ENCODE results near the gene AHDC1. TPM values are rescaled to one million over a fixed set of nuclear protein-coding genes. Genes with fewer than 3 reads are reported as not detected.
A peak's percentile ranks its signal among the peaks of the same experiment; 100 is the strongest.

AHDC1 gene
- total RNA-seq, 1 experiment from 2014 or later, result 49.0 TPM

DNA sequence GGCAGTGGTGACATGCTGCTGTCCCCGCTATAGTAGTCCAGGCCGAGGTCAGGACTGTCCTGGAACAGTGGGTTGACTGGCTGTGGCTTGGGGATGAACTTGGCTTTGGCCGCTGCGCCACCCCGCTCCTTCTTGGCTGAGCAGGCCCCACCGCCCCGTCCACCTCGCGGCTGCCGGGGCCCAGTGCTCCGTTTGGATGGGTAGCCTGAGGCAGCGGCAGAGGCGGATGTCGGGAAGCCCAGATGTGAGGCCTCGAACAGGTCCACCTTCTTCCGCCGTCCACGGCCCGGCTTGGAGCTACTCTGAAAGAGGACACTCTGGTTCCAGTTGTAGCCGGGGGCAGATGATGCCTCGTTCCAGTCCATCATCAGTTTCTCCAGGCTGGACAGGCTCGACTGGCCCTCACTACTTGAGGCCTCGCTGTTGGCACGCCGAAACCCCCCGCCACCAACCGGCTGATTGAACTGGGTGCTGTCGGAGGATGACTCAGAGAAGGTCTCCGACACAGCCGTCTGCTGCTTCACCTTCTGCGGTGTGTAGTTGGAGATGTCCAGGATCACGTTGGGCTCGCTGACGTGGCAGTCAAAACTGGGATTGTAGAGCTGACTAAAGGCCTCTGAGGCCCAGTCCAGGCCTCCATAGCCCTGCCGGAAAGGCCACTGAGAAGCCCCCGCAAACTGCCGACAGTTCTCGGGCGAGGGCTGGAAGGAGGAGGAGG lies 55.6 kb downstream of the AHDC1 start:
- DNase-seq (ENCODE audit: low spot score) (no peak), ATAC-seq (no peak)
- Mint-ChIP-seq H3K4me1 (peaks cover 11% of the 10 kb centered on the region), H3K4me3 (no peak overlapping the region), H3K27ac (peak overlapping the region; percentile 65), H3K27me3 (ENCODE audit: low read depth) (no peaks in the 10 kb centered on the region), H3K36me3 (peaks cover 12% of the 10 kb centered on the region), H3K9me3 (no peaks in the 10 kb centered on the region)
- TF ChIP-seq, protein P1, sequence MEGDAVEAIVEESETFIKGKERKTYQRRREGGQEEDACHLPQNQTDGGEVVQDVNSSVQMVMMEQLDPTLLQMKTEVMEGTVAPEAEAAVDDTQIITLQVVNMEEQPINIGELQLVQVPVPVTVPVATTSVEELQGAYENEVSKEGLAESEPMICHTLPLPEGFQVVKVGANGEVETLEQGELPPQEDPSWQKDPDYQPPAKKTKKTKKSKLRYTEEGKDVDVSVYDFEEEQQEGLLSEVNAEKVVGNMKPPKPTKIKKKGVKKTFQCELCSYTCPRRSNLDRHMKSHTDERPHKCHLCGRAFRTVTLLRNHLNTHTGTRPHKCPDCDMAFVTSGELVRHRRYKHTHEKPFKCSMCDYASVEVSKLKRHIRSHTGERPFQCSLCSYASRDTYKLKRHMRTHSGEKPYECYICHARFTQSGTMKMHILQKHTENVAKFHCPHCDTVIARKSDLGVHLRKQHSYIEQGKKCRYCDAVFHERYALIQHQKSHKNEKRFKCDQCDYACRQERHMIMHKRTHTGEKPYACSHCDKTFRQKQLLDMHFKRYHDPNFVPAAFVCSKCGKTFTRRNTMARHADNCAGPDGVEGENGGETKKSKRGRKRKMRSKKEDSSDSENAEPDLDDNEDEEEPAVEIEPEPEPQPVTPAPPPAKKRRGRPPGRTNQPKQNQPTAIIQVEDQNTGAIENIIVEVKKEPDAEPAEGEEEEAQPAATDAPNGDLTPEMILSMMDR (IDR thresholded peaks at IDR 0.05), result no peak
- TF ChIP-seq TEAD1 (CRISPR knock-in tag; IDR thresholded peaks at IDR 0.05), result no peak
- TF ChIP-seq, protein P2, sequence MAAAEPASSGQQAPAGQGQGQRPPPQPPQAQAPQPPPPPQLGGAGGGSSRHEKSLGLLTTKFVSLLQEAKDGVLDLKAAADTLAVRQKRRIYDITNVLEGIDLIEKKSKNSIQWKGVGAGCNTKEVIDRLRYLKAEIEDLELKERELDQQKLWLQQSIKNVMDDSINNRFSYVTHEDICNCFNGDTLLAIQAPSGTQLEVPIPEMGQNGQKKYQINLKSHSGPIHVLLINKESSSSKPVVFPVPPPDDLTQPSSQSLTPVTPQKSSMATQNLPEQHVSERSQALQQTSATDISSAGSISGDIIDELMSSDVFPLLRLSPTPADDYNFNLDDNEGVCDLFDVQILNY (CRISPR knock-in tag; IDR thresholded peaks at IDR 0.05), result no peak
- TF ChIP-seq FOXJ3 (CRISPR knock-in tag; IDR thresholded peaks at IDR 0.05; ENCODE audit: borderline replicate concordance), result no peak
- TF ChIP-seq NR1H2 (CRISPR knock-in tag; IDR thresholded peaks at IDR 0.05), result no peak
- no peak for TF ChIP-seq ATF1 (CRISPR knock-in tag; IDR thresholded peaks at IDR 0.05)
- TF ChIP-seq SMAD4 (CRISPR knock-in tag; IDR thresholded peaks at IDR 0.05), result no peak
- ChIA-PET CTCF (interaction anchor here (0.7 to 7.6 kb wide), 10 partner anchors 8 to 132 kb away, joined by 3 to 64 read pairs (median 3); no protein-coding TSS in a partner anchor), POLR2A (no interaction called here)

DNA sequence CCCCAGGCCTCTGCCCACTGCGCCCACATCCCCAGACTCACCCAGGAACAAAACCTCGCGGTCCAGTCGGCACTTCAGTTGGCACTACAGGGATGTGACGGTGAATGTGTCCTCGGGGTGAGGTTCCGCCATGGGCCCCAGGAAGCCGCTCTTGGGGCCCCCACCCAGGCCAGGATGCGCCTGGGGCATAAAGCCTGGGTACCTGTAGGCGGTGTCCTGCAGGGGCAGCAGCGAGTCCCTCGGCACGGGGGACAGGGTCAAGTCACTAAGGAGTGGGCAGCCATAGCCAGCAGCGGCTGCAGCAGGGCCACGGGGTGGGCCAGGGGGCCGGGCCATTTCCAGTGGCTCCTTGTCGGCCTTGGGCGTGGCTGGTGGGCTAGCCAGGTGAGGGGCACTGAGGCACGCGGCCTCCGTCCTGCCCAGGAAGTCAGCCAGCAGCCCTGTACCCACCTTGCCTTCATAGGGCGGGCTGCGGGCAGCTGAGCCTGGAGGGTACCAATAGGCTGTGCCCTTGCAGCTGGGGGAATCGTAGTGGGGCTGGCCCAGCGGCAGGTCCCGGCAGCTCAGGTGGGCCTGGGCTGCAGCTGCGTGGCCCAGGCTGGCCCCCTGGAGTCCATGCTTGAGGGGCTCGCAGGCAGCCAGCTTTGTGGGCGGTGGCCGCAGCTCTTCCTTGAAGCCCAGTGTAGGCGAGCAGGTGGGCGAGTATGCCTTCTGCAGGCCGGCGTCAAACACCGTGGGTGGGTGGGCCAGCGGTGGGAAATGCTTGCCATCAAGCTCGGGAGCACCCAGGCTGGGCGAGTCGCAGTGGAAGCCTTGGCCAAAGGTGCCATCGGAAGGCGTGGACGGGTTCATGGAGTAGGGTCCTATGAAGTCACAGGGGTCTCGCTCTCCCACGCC lies 56.5 kb downstream of the AHDC1 start:
- no peaks in the 10 kb centered on the region for H3K27me3 Mint-ChIP-seq (ENCODE audit: low read depth)
- H3K4me3 Mint-ChIP-seq, result no peak overlapping the region
- H3K4me1 Mint-ChIP-seq, result peaks cover 17% of the 10 kb centered on the region
- ATAC-seq (peak; percentile 68), DNase-seq (ENCODE audit: low spot score) (peak; percentile 64)
- TF ChIP-seq, protein P1 (IDR thresholded peaks at IDR 0.05), result peak; percentile 43; the same call in 1 of the 2 replicates
- no peak for TF ChIP-seq ATF1 (CRISPR knock-in tag; IDR thresholded peaks at IDR 0.05)
- TF ChIP-seq, protein P3, sequence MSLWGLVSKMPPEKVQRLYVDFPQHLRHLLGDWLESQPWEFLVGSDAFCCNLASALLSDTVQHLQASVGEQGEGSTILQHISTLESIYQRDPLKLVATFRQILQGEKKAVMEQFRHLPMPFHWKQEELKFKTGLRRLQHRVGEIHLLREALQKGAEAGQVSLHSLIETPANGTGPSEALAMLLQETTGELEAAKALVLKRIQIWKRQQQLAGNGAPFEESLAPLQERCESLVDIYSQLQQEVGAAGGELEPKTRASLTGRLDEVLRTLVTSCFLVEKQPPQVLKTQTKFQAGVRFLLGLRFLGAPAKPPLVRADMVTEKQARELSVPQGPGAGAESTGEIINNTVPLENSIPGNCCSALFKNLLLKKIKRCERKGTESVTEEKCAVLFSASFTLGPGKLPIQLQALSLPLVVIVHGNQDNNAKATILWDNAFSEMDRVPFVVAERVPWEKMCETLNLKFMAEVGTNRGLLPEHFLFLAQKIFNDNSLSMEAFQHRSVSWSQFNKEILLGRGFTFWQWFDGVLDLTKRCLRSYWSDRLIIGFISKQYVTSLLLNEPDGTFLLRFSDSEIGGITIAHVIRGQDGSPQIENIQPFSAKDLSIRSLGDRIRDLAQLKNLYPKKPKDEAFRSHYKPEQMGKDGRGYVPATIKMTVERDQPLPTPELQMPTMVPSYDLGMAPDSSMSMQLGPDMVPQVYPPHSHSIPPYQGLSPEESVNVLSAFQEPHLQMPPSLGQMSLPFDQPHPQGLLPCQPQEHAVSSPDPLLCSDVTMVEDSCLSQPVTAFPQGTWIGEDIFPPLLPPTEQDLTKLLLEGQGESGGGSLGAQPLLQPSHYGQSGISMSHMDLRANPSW (CRISPR knock-in tag; conservative IDR thresholded peaks at IDR 0.05; ENCODE audit: low read depth), result no peak
- TF ChIP-seq, protein P4, sequence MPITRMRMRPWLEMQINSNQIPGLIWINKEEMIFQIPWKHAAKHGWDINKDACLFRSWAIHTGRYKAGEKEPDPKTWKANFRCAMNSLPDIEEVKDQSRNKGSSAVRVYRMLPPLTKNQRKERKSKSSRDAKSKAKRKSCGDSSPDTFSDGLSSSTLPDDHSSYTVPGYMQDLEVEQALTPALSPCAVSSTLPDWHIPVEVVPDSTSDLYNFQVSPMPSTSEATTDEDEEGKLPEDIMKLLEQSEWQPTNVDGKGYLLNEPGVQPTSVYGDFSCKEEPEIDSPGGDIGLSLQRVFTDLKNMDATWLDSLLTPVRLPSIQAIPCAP (CRISPR knock-in tag; IDR thresholded peaks at IDR 0.05), result no peak
- no peak for TF ChIP-seq FOXP1 (CRISPR knock-in tag; IDR thresholded peaks at IDR 0.05; ENCODE audit: borderline replicate concordance)
- TF ChIP-seq, protein P5, sequence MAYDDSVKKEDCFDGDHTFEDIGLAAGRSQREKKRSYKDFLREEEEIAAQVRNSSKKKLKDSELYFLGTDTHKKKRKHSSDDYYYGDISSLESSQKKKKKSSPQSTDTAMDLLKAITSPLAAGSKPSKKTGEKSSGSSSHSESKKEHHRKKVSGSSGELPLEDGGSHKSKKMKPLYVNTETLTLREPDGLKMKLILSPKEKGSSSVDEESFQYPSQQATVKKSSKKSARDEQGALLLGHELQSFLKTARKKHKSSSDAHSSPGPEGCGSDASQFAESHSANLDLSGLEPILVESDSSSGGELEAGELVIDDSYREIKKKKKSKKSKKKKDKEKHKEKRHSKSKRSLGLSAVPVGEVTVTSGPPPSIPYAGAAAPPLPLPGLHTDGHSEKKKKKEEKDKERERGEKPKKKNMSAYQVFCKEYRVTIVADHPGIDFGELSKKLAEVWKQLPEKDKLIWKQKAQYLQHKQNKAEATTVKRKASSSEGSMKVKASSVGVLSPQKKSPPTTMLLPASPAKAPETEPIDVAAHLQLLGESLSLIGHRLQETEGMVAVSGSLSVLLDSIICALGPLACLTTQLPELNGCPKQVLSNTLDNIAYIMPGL (CRISPR knock-in tag; IDR thresholded peaks at IDR 0.05), result peak; percentile 21; the same call in 1 of the 2 replicates
- TF ChIP-seq ELF4 (CRISPR knock-in tag; IDR thresholded peaks at IDR 0.05; ENCODE audit: low read depth), result no peak
- no peak for TF ChIP-seq MYBL2 (CRISPR knock-in tag; IDR thresholded peaks at IDR 0.05)
- no peak for TF ChIP-seq ZNF219 (CRISPR knock-in tag; IDR thresholded peaks at IDR 0.05; ENCODE audit: borderline replicate concordance)
- CTCF ChIA-PET, result interaction anchor here (0.7 to 7.6 kb wide), 14 partner anchors 9 to 131 kb away, joined by 3 to 64 read pairs (median 3); no protein-coding TSS in a partner anchor
- H3K9me3 Mint-ChIP-seq, result no peaks in the 10 kb centered on the region
- POLR2A ChIA-PET, result no interaction called here
- peaks cover 12% of the 10 kb centered on the region for H3K36me3 Mint-ChIP-seq
- peak overlapping the region; percentile 58 for H3K27ac Mint-ChIP-seq

Measured in WTC11 (cell line).